GM18498 (cell line): ENCODE results near the gene TCF7L1.
"Not testable (repeated sequence)": the region's sequence is repeated elsewhere in the genome, so short reads cannot be mapped to it uniquely, and the experiment has no call there.

Experiments
- ATAC-seq: cut with Tn5 transposase; IDR thresholded peaks from one replicate; pipeline ENCODE4 v1.9.1; 2021; ENCODE audit warnings: mild to moderate bottlenecking, moderate library complexity; ENCODE audit not compliant: unreplicated experiment

Gene TCF7L1

DNA sequence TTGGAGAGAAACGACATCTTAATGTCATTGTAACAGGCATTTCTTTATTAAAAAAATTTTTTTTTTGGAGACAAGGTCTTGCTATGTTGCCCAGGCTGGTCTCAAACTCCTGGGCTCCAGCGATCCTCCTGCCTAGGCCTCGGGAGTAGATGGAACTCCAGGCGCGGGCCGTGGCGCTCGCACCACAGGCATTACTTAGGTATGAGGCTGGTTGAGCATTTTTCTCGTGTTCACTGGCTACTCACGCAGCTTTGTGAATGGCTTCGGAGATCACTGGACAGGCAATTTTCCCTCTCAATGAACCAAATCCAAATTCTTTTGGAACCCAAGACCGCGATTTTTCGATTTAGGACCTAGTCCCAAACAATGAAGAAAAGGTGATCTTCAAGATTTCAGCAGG, 795 bp upstream of the TCF7L1 start:
- no peak for ATAC-seq

DNA sequence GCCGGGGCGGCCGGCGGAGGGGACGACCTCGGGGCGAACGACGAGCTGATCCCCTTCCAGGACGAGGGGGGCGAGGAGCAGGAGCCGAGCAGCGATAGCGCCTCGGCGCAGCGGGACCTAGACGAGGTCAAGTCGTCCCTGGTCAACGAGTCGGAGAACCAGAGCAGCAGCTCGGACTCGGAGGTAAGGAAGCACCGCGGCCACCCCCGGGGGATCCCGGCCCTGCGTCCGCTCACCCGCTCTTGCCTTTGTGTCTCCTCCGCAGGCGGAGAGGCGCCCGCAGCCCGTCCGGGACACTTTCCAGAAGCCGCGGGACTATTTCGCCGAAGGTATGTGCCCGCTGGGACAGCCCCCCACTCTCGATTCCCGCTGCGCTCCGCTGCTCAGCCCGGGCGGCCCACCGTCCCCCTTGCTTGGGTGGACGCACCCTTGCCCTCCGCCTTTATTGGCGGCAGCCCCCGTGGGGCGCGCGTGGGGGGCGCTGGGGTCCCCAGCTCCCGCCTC, 611 bp downstream of the TCF7L1 start:
- ATAC-seq: peak; percentile 28

DNA sequence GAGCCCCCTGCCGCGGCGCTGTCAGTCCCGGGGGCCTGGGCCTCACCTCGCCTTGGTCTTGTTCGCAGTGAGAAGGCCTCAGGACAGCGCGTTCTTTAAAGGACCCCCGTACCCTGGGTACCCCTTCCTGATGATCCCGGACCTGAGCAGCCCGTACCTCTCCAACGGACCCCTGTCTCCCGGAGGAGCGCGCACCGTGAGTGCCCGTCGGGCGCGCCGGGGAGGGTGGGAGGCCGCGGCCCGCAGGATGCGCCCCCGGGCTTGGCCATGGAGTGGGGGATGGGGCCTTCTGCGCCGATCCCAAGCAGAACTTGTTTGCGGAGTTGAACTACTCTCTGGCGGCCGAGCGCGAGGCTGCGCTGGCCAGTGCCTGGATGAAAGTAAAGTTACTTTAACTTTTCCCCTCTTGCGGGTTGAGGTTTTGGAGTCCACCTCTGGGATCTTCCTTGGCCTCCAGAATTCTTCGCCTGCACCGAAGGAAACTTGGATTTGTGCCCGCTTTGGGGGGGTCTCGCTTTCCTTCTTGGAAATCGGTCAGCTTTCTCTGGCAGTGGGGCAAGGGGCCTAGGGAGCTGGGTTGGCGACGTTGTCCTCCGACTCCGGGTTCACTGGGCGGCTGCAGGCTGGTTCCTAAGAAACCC, 1.2 kb downstream of the TCF7L1 start:
- ATAC-seq: no peak

DNA sequence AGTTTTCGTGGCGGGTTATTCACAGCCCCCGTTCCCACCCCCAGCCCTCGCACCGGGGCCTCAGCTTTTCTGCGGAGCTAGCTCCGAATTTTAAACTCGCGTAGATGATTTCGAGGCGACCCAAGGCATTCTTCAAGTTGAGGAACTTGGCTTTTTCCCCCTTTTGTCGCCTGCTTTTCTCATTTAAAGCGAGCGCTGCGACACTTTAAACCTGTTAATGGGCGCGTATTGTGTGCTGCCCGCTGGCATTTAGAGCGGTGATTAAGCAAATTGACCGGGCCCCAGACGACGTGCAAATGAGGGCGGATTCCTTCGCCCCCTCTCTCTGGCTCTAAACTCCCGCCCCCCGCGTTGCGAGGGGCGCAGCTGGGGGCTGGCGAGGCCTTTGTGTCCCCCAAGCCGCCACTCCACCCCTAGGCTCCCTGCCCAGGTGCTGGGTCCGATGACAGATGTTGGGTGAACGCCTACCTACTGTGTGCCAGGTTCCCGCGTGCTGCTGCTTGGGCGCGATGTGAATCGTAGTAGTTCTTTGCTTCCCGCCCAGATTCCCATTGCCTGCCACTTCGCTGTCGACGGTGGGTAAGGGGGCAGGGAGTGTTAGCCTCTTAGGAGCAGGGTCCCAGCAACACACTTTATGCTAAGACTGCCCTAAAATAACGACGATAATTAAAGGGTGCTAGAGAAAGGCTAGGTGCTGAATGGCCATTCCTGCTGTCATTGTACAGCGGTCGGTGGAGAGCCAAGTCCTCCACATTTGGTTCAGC, 1.9 kb downstream of the TCF7L1 start:
- ATAC-seq: no peak

DNA sequence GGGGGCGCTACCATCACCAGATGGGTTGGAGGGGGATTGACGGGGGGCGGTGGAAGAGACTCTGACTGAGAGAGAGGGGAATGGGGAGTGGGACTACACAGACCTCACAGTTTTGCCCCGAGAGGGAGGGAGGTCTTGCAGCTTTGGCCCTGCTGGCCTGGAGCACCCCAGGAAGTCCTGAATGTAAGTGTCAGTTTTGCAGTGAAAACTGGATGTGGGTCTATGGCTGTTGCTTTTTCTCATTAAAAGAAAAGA, 2.4 kb downstream of the TCF7L1 start:
- no peak for ATAC-seq

DNA sequence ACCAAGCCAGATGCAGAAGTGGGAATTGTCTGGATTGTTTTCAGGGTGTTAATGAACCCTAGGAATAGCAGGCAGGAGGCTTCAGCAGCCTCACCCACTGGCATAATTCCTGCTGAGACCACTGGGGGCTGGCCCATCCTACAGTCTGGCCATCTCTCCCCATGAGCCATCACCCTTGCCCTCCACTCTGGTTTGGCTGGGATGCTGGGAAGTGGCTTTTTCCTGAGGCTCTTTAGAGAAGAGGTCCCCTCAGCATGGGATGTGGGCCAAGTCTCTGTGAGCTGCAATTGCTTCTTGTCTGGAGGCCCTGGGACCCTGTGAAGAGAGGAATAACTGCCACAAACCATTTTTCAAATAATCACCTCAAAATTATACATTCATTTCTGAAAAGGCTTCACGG, 4.0 kb downstream of the TCF7L1 start:
- no peak for ATAC-seq

DNA sequence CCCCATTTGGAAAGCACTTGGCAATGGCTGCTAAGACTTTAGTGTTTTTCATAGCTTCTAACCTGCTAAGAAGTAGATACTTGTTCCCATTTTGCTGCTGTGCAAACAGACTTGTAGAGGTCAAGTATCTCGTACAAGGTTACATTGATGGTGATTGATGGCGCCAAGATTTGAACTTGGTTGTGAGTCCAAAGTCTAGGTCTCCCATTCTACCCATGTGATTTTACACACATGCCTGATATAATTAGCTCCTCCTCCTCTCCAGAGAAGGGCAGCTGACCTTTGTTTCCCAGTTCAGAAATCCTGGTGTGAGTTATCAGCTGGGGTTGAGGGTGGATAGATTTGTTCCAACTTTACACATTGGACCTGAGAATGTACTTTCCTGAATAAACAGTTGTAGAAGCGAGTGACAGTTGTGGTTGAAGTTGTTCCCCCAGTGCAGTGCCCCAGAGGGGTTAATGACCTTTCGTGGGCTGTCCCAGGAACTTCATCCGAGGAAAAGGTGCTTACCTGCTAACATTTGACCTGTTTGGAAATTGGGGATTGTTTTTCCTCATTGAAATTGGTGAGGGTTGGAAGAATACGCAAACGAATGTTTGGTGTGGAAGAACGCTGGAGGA, 10.4 kb downstream of the TCF7L1 start:
- ATAC-seq: no peak

DNA sequence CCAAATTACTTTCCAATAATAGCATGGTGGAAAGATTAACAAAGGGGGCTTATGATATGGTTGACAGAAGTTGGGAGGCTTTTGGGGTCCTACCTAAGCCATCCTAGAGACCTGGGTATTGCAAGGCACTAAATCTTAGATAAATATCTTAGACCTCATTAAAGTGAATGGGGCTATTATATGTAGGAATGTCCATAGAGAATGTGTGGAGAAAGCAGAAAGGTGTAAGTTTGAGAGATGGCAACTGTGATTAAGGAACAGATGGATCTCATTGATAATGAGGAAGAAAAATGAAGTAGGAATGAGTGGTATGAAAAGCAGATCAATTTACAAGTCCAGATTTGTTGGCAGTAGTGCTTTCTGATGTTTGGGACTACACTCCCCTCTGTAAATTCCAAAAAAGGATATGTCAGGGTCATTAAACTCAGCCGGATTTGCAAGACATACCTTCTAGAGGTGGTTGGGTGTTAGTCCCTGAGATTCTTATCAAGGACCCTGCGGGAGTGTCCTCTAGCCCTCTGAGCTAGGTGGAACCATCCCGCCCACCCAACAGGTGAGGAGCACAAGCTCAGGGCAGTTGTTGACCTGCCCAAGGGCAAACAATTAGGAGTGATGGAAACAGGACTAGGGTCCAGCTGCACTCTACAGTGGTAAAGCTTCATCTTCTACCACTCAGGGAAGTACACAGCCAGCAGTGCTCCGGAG, 12.1 kb downstream of the TCF7L1 start:
- ATAC-seq: no peak

DNA sequence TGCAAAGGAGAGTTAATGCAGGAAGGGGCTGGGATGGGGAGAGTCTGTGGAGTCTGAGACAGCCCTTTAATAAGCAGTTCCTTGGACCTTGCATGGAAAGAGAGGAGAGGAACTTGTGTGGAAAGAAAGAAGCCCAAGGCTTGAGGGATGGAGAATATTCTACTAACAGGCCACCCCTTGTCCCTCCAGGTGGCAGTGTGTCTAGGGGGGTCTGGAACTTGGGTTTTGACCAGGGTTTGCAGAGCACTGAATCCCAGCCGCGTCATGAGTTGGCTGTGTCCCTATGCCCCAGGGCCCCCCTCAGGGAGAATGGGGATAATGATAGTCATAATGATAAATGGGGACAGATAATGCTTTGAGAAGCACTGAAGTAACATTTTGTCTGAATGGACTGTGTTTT, 15.0 kb downstream of the TCF7L1 start:
- no peak for ATAC-seq

DNA sequence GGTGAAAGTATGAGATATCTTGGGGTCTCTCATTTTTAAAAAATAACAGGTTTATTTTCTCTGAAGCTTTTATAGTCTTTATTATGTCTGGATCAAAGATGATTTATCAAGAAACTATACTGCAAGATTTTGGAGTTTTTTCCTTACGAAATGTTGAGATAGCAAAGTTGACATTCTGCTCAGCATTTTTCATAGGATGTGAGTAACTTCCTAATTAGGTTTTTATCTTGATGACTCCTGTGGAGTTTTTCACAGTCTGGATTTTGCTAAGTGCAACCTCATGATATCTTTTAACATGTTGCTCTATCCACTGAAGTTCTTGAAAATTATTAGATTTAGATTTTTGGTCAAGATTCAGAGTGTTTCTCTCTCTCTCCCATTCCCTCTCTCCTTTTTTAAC, 17.8 kb downstream of the TCF7L1 start:
- ATAC-seq: no peak

DNA sequence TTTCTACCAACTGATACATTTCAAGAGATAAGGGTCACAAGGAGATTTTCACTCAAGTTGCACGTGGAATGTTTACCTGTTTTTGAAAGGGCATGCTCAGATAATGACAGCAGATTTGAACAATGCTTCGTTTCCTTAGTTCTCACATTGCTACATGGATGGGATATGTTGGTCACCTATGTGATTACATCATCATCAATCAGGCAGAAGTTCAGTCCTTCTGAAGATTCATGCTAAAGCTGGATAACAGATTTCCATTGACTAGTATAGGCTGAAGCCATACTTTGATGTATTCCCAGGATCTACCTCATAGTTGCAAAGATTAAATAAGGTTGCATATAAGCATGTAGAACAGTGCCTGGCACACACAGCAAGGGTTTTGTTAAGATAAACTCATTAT, 19.7 kb downstream of the TCF7L1 start:
- no peak for ATAC-seq

DNA sequence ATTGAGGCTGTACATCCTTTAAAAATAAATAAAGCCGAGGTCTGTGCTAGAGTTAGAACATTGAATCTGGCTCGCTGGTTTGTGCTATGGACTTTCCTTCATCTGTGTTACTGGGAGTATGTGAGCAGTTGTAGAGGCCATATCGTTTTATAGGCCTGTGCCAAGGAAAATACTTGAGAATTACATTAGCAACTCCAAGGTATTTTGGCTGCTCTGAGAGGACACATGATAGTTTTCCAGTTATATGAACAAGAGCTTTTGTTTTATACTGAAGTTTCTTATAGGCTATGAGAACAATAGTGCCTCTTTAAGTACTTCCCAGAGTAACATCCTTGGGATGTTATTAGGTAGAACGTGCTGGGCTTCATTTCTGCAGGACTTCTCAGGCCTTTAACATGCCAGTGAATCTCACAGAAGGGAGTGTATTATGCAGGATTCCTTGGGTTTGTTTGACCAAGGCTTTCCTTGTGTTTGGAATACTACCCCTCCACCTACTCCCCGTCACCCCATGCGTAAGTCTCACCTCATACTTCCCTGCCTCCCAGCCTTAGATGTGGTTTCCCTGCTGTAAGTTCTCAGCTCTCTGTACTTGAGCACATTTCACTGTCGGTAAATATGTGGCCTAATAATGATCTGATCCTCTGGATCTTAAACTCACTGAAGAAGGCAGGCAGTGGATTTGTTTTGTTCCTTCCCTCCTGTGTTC, 21.0 kb downstream of the TCF7L1 start:
- ATAC-seq: no peak

DNA sequence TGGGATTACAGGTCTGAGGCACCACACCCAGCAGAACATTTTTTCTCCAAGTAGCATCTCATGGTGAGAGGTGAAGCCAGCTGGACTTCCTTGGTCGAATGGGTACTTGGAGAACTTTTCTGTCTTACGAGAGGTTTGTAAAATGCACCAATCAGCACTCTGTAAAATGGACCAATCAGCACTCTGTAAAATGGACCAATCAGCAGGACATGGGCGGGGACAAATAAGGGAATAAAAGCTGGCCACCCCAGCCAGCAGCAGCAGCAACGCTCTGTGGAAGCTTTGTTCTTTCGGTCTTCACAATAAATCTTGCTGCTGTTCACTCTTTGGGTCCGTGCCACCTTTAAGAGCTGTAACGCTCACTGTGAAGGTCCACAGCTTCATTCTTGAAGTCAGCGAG, 21.9 kb downstream of the TCF7L1 start:
- ATAC-seq: not testable (repeated sequence)

DNA sequence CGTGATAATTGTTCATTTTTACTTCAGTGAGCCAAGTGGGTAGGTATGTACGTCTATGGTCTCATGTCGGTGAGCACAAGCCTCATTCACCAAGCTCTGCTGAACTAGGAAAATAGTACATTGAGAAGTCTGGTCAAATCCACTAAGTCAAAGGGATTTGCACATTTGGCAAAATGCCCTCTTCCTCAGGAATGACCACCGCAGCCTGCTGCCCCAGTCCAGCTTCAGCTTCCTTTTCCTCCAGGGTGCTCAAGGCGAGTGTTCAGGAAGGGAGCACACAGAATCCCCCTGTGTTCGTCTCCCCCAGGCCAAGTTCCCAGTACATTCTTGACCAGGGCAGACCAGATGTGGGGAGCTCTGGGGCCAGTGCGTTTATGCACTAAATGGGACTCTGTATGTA, 23.0 kb downstream of the TCF7L1 start:
- ATAC-seq: no peak

DNA sequence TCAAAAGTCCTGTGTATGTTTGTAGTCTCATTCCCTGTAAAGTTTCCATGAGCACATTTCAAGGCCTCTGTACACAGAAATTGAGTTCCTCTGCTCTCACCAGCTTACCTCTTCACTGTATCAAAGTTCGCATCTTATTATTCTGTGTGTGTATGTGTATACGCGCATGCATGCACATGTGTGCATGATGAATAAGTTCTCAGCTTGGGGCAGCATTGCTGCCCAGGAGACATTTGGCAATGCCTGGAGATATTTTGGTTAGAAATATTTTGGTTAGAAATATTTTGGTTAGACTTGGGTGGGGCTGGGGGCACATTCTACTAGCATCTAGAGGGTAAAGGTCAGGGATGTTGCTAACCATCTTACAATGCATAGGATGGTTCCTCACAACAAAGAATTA, 23.4 kb downstream of the TCF7L1 start:
- no peak for ATAC-seq

DNA sequence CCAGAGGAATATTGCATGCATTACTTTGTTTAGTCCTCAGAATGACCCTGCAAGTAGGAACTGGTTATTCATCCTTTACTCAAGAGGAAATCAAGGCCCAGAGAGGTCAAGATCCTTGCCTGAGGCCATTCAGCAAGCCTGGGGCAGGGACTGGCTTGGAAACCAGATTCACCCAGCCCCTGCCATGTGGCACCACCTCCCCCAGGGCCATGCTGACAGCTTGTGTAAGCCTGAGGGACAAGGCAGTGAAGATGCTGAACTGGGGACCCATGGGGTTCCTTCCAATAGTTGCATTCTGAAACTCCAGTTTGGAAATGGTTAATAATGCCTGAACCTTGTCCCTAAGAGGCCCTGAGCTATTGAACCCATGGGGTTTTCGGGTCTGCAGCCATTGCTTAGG, 24.2 kb downstream of the TCF7L1 start:
- no peak for ATAC-seq

DNA sequence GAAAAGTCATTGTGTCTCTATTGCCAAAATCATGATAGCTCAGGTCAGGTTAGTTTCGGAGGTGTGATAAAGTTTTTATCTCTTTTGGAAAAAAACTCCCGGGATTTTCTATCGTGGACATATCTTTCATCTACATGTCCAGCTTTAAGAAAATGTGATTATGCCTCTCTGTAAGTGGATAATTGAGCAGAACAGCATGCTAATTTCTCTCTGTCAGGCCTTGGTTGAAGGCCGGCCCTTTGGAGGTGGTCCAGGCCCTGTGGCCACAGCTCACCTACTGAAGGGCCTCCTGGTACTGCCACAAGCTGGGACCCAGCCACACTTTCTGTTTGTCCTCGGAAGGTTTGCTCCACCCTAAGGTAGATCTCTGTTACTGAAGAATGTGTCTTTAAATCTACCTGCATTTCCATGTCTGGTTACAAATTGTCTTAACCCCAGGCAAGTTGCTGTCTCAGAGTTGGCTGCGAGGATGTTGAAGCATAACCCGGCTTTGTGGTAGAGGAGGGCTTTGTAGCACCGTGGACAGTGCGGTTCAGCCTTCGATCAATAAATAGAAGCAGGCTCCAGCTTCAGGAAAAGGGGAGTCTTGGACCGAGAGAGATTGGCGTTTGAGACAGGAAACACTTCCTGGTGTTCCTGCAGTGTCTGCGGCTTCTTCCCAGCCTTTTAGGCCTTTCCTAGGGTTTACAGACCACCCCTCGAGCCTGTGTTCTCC, 25.5 kb downstream of the TCF7L1 start:
- ATAC-seq: no peak

DNA sequence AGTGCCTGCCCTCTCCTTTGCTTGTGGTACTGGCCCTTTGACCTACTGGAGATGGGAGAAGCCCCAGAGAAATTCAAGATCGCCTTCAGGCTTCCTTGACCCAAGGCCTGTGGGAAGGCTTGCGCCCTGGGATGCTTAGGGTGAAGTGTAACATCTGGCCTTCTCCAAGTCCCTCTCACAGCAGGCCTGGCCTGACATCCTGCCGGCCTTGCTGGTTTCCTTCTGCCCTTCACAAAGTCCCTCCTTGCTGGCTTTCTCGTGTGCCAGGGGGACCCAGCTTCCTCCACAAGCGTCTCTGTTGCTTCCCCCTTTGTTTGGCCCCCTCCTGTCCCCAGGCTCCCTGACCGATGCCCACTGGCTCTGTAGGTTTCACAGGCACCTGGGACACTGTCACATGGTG, 26.4 kb downstream of the TCF7L1 start:
- no peak for ATAC-seq

DNA sequence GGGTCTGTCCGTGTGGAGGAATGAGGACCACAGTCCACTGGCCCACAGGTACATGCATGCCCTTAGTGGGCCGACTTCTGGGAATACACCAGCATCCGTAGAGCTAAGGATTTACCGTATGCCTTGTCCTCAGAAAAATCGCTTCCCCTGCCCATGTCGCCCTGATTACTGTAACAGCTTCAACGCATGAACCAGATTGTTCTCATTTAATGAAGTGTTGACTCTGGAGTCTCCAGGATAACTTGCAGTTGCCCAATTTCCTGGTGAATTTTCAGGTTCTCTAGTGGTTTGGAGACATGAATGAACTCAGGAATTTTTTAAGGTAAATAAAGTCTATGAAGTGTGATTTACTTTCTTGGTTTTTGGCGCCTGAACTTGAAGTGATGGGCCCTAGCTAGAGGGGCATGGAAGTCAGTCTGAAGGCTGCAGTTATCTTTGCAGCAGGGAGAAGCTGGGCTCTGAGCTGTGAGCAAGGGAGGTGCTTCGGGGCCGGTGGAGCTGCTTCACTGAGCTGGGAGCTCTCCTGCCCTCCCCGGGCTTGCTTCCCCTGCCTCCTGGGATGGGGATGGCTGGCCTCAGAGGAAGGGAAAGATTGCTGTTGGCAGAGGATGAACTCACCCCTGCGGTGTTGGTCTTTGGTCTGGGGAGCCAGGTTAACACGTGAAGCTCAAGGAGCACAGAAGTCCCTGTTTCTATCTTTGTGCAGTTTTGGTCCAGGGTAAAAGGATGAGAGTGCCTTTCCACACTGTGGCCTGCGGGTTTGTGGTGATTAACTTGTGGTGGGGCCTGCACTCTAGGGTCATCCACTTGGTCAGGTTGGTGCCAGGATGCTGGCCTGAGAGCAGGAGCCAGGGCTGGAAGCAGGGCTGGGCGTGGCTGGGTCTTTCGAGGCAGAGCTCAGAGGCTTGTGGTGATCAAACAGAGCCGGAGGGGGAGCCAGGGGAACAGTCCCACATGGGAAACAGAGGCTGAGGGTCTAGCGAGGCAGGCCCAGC, 28.1 kb downstream of the TCF7L1 start:
- no peak for ATAC-seq
